ENCODE results near the gene ALOX12. TPM values are rescaled to one million over a fixed set of nuclear protein-coding genes. Genes with fewer than 3 reads are reported as not detected.
"Not testable (repeated sequence)": the region's sequence is repeated elsewhere in the genome, so short reads cannot be mapped to it uniquely, and the experiment has no call there.

The ALOX12 gene
- polyA plus RNA-seq, 3 donors = 1.6 to 2.6 (median 2.3) TPM

GRCh38 chr17:7038025-7038862 is 42.4 kb downstream of the ALOX12 start:
- DNase-seq (ENCODE audit: extremely low read depth in 1 of 11, low read depth in 9 of 11, low spot score in 4 of 11) = no peak

- no peak for DNase-seq (ENCODE audit: extremely low read depth in 1 of 11, low read depth in 9 of 11, low spot score in 4 of 11)
These were observed 44.0 kb downstream of the ALOX12 start for GRCh38 chr17:7039832-7040231.

- no peak for DNase-seq (ENCODE audit: extremely low read depth in 1 of 11, low read depth in 9 of 11, low spot score in 4 of 11)
These were observed 46.0 kb downstream of the ALOX12 start for GRCh38 chr17:7041607-7042500.

GRCh38 chr17:7042501-7043181 is 46.8 kb downstream of the ALOX12 start:
- no peak for DNase-seq (ENCODE audit: extremely low read depth in 1 of 11, low read depth in 9 of 11, low spot score in 4 of 11)

- DNase-seq (ENCODE audit: extremely low read depth in 1 of 11, low read depth in 9 of 11, low spot score in 4 of 11) = no peak
These were observed 47.3 kb downstream of the ALOX12 start for GRCh38 chr17:7043182-7043496.

GRCh38 chr17:7043497-7044198 is 47.8 kb downstream of the ALOX12 start, which contains the start of gene SLC16A11:
TSS of gene SLC16A11 (minus strand) at chr17:7044092. CDS start at chr17:7043513, 579 bp downstream.
- no peak for DNase-seq (ENCODE audit: extremely low read depth in 1 of 11, low read depth in 9 of 11, low spot score in 4 of 11)

- DNase-seq (ENCODE audit: extremely low read depth in 1 of 11, low read depth in 9 of 11, low spot score in 4 of 11) = peak in 9 of 11 donors; percentile 69 to 87 (median 80)
These were observed 49.8 kb downstream of the ALOX12 start for GRCh38 chr17:7045492-7046126.

GRCh38 chr17:7046127-7046724 is 50.4 kb downstream of the ALOX12 start:
- no peak for DNase-seq (ENCODE audit: extremely low read depth in 1 of 11, low read depth in 9 of 11, low spot score in 4 of 11)

- DNase-seq (ENCODE audit: extremely low read depth in 1 of 11, low read depth in 9 of 11, low spot score in 4 of 11) = not testable (repeated sequence)
These were observed 51.0 kb downstream of the ALOX12 start for GRCh38 chr17:7046725-7047397.

GRCh38 chr17:7047566-7047965 is 51.7 kb downstream of the ALOX12 start:
- DNase-seq (ENCODE audit: extremely low read depth in 1 of 11, low read depth in 9 of 11, low spot score in 4 of 11) = no peak

GRCh38 chr17:7048968-7049367 is 53.1 kb downstream of the ALOX12 start:
- DNase-seq (ENCODE audit: extremely low read depth in 1 of 11, low read depth in 9 of 11, low spot score in 4 of 11) = no peak

- not testable (repeated sequence) for DNase-seq (ENCODE audit: extremely low read depth in 1 of 11, low read depth in 9 of 11, low spot score in 4 of 11)
These were observed 54.7 kb downstream of the ALOX12 start for GRCh38 chr17:7050583-7050982.

- no peak for DNase-seq (ENCODE audit: extremely low read depth in 1 of 11, low read depth in 9 of 11, low spot score in 4 of 11)
These were observed 60.5 kb downstream of the ALOX12 start for GRCh38 chr17:7056386-7056785.

GRCh38 chr17:7058831-7059447 is 63.1 kb downstream of the ALOX12 start:
- DNase-seq (ENCODE audit: extremely low read depth in 1 of 11, low read depth in 9 of 11, low spot score in 4 of 11) = no peak

Data from renal cortex interstitium (tissue), 11 donors.